ENCODE measurements around the gene LIPT1.

The LIPT1 gene

GRCh38 chr2:99150706-99151105 lies 4.1 kb upstream of the LIPT1 start:
- ChIA-PET POLR2A (interaction anchor here (5.8 kb wide), 1 partner anchor 9 kb away, joined by 58 read pairs; the partner anchor contains the start of gene C2orf15), CTCF (no interaction called here)
- H3K36me3 ChIP-seq (ENCODE audit: control insufficient read depth in 2 of 2, insufficient read depth in 1 of 2, low read length in 2 of 2), result no peaks in the 10 kb centered on the region; a peak in 1 of 3 replicates
- no peaks in the 10 kb centered on the region for H3K9me3 ChIP-seq (ENCODE audit: control insufficient read depth, insufficient read depth, low read depth, low read length)
- H3K4me3 ChIP-seq (ENCODE audit: low read depth, low read length), result no peak overlapping the region
- H3K27ac ChIP-seq (ENCODE audit: extremely low read depth, low read depth, low read length), result no peak overlapping the region
- TF ChIP-seq GLI4 (tag by site-specific recombination; IDR thresholded peaks at IDR 0.05) (no peak), ZNF335 (tag by site-specific recombination; conservative IDR thresholded peaks at IDR 0.05) (no peak)
- H3K4me1 ChIP-seq (ENCODE audit: control insufficient read depth, insufficient read depth, low read length), result peaks cover 3% of the 10 kb centered on the region; the same call in 1 of the 2 replicates

DNA sequence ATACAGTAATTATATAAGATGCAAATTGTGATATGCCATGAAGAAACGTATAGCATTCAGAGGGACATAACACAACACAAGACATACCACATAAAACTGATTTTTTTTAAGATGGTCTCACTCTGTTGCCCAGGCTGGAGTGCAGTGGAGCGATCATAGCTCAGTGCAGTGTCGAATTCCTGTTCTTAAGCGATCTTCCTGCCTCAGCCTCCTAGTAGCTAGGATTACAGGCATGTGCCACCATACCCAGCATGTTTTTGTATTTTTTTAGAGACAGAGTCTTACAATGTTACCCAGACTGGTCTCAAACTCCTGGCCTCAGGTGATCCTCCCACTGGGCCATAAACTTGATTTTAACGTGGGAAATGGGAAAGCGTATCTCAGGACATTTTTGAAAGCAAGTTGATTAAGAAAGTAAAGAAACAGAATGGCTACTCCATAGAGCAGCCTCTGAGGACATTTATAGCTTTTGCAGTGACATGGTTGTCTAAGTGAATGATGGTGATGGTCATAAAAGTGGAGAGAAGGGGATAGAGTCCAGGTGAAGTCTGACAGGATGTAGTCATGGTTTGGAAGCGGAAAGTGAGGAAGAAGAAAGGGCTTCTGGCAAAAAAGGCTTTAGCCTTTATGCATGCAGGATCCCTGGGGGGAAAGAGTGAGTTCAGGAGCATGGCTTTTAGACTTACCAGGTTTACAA lies 2.4 kb upstream of the LIPT1 start:
- H3K4me1 ChIP-seq (ENCODE audit: control insufficient read depth, insufficient read depth, low read length), result peaks cover 3% of the 10 kb centered on the region; the same call in 1 of the 2 replicates
- TF ChIP-seq PRDM1 (tag by site-specific recombination; IDR thresholded peaks at IDR 0.05) (0 out of 2 replicates have a peak, but pooled peaks have one; percentile 28), ZNF571 (tag by site-specific recombination; IDR thresholded peaks at IDR 0.05) (no peak)
- H3K4me3 ChIP-seq (ENCODE audit: low read depth, low read length), result no peak overlapping the region
- H3K27ac ChIP-seq (ENCODE audit: extremely low read depth, low read depth, low read length), result no peak overlapping the region
- H3K36me3 ChIP-seq (ENCODE audit: control insufficient read depth in 2 of 2, insufficient read depth in 1 of 2, low read length in 2 of 2), result peaks cover 0 to 9% of the 10 kb centered on the region in 2 experiments; a peak in 2 of 3 replicates
- CTCF ChIA-PET, result interaction anchor here (0.8 kb wide), 1 partner anchor 185 kb away, joined by 3 read pairs; the partner anchor contains the start of gene EIF5B
- POLR2A ChIA-PET, result interaction anchor here (5.8 kb wide), 1 partner anchor 11 kb away, joined by 58 read pairs; the partner anchor contains the start of gene C2orf15
- no peaks in the 10 kb centered on the region for H3K9me3 ChIP-seq (ENCODE audit: control insufficient read depth, insufficient read depth, low read depth, low read length)

- POLR2A ChIA-PET, result interaction anchor here (1.2 to 5.8 kb wide), 7 partner anchors 13 to 183 kb away, joined by 3 to 58 read pairs (median 4); partner anchors contain the start of genes C2orf15, EIF5B, MITD1 and MRPL30
- Histone ChIP-seq H3K36me3 (ENCODE audit: control insufficient read depth in 2 of 2, insufficient read depth in 1 of 2, low read length in 2 of 2) (peaks cover 0 to 17% of the 10 kb centered on the region in 2 experiments; a peak in 2 of 3 replicates), H3K4me1 (ENCODE audit: control insufficient read depth, insufficient read depth, low read length) (peaks cover 3% of the 10 kb centered on the region; the same call in 1 of the 2 replicates), H3K4me3 (ENCODE audit: low read depth, low read length) (peak overlapping the region; percentile 63), H3K27ac (ENCODE audit: extremely low read depth, low read depth, low read length) (0 out of 2 replicates have a peak overlapping the region, but pooled peaks have one; percentile 71), H3K9me3 (ENCODE audit: control insufficient read depth, insufficient read depth, low read depth, low read length) (no peaks in the 10 kb centered on the region)
- CTCF ChIA-PET, result interaction anchor here (1.7 kb wide), 1 partner anchor 13 kb away, joined by 3 read pairs; no protein-coding TSS in a partner anchor
- TF ChIP-seq, protein P1, sequence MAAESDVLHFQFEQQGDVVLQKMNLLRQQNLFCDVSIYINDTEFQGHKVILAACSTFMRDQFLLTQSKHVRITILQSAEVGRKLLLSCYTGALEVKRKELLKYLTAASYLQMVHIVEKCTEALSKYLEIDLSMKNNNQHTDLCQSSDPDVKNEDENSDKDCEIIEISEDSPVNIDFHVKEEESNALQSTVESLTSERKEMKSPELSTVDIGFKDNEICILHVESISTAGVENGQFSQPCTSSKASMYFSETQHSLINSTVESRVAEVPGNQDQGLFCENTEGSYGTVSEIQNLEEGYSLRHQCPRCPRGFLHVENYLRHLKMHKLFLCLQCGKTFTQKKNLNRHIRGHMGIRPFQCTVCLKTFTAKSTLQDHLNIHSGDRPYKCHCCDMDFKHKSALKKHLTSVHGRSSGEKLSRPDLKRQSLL (tag by site-specific recombination; IDR thresholded peaks at IDR 0.05), result no peak
- TF ChIP-seq ZNF600 (tag by site-specific recombination; IDR thresholded peaks at IDR 0.05) (no peak), ZNF785 (tag by site-specific recombination; IDR thresholded peaks at IDR 0.05) (no peak), ZNF112 (tag by site-specific recombination; IDR thresholded peaks at IDR 0.05) (no peak), ZNF184 (tag by site-specific recombination; IDR thresholded peaks at IDR 0.05) (no peak), SETDB1 (IDR thresholded peaks at IDR 0.05; ENCODE audit: insufficient read length, low read length) (no peak), INSM2 (tag by site-specific recombination; IDR thresholded peaks at IDR 0.05) (no peak), ZNF561 (tag by site-specific recombination; IDR thresholded peaks at IDR 0.05; ENCODE audit: borderline replicate concordance) (no peak), ZNF501 (tag by site-specific recombination; IDR thresholded peaks at IDR 0.05) (no peak)
- TF ChIP-seq, protein P2, sequence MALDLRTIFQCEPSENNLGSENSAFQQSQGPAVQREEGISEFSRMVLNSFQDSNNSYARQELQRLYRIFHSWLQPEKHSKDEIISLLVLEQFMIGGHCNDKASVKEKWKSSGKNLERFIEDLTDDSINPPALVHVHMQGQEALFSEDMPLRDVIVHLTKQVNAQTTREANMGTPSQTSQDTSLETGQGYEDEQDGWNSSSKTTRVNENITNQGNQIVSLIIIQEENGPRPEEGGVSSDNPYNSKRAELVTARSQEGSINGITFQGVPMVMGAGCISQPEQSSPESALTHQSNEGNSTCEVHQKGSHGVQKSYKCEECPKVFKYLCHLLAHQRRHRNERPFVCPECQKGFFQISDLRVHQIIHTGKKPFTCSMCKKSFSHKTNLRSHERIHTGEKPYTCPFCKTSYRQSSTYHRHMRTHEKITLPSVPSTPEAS (tag by site-specific recombination; IDR thresholded peaks at IDR 0.05), result no peak
- TF ChIP-seq, protein P3, sequence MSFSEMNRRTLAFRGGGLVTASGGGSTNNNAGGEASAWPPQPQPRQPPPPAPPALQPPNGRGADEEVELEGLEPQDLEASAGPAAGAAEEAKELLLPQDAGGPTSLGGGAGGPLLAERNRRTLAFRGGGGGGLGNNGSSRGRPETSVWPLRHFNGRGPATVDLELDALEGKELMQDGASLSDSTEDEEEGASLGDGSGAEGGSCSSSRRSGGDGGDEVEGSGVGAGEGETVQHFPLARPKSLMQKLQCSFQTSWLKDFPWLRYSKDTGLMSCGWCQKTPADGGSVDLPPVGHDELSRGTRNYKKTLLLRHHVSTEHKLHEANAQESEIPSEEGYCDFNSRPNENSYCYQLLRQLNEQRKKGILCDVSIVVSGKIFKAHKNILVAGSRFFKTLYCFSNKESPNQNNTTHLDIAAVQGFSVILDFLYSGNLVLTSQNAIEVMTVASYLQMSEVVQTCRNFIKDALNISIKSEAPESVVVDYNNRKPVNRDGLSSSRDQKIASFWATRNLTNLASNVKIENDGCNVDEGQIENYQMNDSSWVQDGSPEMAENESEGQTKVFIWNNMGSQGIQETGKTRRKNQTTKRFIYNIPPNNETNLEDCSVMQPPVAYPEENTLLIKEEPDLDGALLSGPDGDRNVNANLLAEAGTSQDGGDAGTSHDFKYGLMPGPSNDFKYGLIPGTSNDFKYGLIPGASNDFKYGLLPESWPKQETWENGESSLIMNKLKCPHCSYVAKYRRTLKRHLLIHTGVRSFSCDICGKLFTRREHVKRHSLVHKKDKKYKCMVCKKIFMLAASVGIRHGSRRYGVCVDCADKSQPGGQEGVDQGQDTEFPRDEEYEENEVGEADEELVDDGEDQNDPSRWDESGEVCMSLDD (tag by site-specific recombination; IDR thresholded peaks at IDR 0.05), result no peak
- TF ChIP-seq, protein P4, sequence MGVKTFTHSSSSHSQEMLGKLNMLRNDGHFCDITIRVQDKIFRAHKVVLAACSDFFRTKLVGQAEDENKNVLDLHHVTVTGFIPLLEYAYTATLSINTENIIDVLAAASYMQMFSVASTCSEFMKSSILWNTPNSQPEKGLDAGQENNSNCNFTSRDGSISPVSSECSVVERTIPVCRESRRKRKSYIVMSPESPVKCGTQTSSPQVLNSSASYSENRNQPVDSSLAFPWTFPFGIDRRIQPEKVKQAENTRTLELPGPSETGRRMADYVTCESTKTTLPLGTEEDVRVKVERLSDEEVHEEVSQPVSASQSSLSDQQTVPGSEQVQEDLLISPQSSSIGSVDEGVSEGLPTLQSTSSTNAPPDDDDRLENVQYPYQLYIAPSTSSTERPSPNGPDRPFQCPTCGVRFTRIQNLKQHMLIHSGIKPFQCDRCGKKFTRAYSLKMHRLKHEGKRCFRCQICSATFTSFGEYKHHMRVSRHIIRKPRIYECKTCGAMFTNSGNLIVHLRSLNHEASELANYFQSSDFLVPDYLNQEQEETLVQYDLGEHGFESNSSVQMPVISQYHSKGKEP (tag by site-specific recombination; IDR thresholded peaks at IDR 0.05), result no peak
- TF ChIP-seq, protein P5, sequence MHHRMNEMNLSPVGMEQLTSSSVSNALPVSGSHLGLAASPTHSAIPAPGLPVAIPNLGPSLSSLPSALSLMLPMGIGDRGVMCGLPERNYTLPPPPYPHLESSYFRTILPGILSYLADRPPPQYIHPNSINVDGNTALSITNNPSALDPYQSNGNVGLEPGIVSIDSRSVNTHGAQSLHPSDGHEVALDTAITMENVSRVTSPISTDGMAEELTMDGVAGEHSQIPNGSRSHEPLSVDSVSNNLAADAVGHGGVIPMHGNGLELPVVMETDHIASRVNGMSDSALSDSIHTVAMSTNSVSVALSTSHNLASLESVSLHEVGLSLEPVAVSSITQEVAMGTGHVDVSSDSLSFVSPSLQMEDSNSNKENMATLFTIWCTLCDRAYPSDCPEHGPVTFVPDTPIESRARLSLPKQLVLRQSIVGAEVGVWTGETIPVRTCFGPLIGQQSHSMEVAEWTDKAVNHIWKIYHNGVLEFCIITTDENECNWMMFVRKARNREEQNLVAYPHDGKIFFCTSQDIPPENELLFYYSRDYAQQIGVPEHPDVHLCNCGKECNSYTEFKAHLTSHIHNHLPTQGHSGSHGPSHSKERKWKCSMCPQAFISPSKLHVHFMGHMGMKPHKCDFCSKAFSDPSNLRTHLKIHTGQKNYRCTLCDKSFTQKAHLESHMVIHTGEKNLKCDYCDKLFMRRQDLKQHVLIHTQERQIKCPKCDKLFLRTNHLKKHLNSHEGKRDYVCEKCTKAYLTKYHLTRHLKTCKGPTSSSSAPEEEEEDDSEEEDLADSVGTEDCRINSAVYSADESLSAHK (tag by site-specific recombination; IDR thresholded peaks at IDR 0.05), result no peak
These were observed 704 bp upstream of the LIPT1 start for GRCh38 chr2:99153921-99154604.

Measured in HEK293 (cell line).